A549 (cell line): Measurements from ENCODE around the gene IL21.

Experiments used
- BHLHE40 ChIP-seq: IDR thresholded peaks from 2 replicates; pipeline ENCODE4 v1.6.1; 2012; ENCODE audit warnings: low read depth, low read length, inconsistent platforms
- CEBPB ChIP-seq, 2 experiments: fragments of >200 bp in 1 of 2; sonication (Bioruptor Twin) in 1 of 2; formaldehyde crosslinking in 1 of 2; IDR thresholded peaks; 2 replicates each; pipeline ENCODE4 v1.6.1; 2012 to 2016
- CHD2 ChIP-seq: fragments of 150-350 bp; IDR thresholded peaks from 2 replicates; pipeline ENCODE4 v1.6.1; 2014; ENCODE audit warnings: low read length; ENCODE audit not compliant: partially characterized antibody
- EHMT2 ChIP-seq: fragments of 200-600 bp; sonication (generic); IDR thresholded peaks from 2 replicates; pipeline ENCODE4 v1.6.1; 2016; ENCODE audit warnings: antibody characterized with exemption, low read depth, mild to moderate bottlenecking, moderate library complexity
- EP300 ChIP-seq, 2 experiments: fragments of >200 bp; sonication (Bioruptor Twin); formaldehyde crosslinking; IDR thresholded peaks; 2 replicates in 1 of 2; 3 replicates in 1 of 2; pipeline ENCODE4 v1.6.1; 2016 to 2017
- JUNB ChIP-seq: fragments of >200 bp; sonication (Bioruptor Twin); formaldehyde crosslinking; IDR thresholded peaks from 2 replicates; pipeline ENCODE4 v1.6.1; 2016
- MAX ChIP-seq: IDR thresholded peaks from 2 replicates; pipeline ENCODE4 v1.6.1; 2012
- MYC ChIP-seq: IDR thresholded peaks from 2 replicates; pipeline ENCODE4 v1.6.1; 2012; ENCODE audit warnings: mild to moderate bottlenecking, inconsistent platforms, low read length, improper control_type of control experiment, borderline replicate concordance
- PHF8 ChIP-seq: fragments of 200-600 bp; sonication (generic); IDR thresholded peaks from 2 replicates; pipeline ENCODE4 v1.6.1; 2016; ENCODE audit warnings: low read depth, mild to moderate bottlenecking, antibody characterized with exemption, moderate library complexity, borderline replicate concordance
- POLR2A ChIP-seq: IDR thresholded peaks from 2 replicates; pipeline ENCODE4 v1.6.1; 2012; ENCODE audit warnings: mild to moderate bottlenecking, low read length
- RNF2 ChIP-seq: fragments of 200-600 bp; sonication (generic); IDR thresholded peaks from 2 replicates; pipeline ENCODE4 v1.6.1; 2016; ENCODE audit warnings: low read depth, mild to moderate bottlenecking, antibody characterized with exemption, moderate library complexity, borderline replicate concordance
- USF2 ChIP-seq: fragments of 450-650 bp; IDR thresholded peaks from 2 replicates; pipeline ENCODE4 v1.6.1; 2014; ENCODE audit warnings: antibody characterized with exemption
- TF ChIP-seq, protein P1 (sequence below): fragments of >200 bp; sonication (Bioruptor Twin); formaldehyde crosslinking; IDR thresholded peaks from 3 replicates; pipeline ENCODE4 v1.5.1; 2016

DNA sequence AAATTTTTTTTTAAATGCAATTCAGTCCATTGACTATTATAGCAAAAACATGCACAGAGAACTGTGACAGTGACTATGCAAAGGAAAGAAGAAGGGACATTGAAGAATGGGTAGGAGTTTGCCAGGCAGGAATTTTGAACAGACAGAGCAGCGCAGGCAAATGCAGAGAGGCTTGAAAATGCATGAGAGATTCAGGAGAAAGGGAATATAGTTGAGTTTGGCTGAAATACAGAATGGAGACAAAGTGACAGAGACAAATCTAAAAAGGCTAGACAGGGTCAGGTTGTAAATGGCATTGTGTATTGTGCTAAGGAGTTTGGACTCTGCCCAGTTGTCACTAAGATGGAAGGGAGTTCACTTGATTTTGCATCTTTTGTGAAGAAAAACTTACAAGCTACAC lies 42.4 kb upstream of the IL21 start:
- TF ChIP-seq EP300 (IDR thresholded peaks at IDR 0.05) (no peak), USF2 (no peak), BHLHE40 (no peak), POLR2A (no peak), MAX (no peak), EHMT2 (no peak), CEBPB (IDR thresholded peaks at IDR 0.05) (no peak), JUNB (no peak), MYC (no peak), PHF8 (no peak), CHD2 (no peak), RNF2 (no peak)
- TF ChIP-seq, protein P1, sequence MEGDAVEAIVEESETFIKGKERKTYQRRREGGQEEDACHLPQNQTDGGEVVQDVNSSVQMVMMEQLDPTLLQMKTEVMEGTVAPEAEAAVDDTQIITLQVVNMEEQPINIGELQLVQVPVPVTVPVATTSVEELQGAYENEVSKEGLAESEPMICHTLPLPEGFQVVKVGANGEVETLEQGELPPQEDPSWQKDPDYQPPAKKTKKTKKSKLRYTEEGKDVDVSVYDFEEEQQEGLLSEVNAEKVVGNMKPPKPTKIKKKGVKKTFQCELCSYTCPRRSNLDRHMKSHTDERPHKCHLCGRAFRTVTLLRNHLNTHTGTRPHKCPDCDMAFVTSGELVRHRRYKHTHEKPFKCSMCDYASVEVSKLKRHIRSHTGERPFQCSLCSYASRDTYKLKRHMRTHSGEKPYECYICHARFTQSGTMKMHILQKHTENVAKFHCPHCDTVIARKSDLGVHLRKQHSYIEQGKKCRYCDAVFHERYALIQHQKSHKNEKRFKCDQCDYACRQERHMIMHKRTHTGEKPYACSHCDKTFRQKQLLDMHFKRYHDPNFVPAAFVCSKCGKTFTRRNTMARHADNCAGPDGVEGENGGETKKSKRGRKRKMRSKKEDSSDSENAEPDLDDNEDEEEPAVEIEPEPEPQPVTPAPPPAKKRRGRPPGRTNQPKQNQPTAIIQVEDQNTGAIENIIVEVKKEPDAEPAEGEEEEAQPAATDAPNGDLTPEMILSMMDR: no peak
